NCI-H2227 treated with DMSO at 0.1 percent for 48 hours (cell line): Measurements from ENCODE around the gene LTB4R.

Experiments
- DNase-seq: peaks from one replicate; lab custom pipeline; 2025; lab: John Stamatoyannopoulos, UW

The LTB4R gene, protein sequence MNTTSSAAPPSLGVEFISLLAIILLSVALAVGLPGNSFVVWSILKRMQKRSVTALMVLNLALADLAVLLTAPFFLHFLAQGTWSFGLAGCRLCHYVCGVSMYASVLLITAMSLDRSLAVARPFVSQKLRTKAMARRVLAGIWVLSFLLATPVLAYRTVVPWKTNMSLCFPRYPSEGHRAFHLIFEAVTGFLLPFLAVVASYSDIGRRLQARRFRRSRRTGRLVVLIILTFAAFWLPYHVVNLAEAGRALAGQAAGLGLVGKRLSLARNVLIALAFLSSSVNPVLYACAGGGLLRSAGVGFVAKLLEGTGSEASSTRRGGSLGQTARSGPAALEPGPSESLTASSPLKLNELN

DNA sequence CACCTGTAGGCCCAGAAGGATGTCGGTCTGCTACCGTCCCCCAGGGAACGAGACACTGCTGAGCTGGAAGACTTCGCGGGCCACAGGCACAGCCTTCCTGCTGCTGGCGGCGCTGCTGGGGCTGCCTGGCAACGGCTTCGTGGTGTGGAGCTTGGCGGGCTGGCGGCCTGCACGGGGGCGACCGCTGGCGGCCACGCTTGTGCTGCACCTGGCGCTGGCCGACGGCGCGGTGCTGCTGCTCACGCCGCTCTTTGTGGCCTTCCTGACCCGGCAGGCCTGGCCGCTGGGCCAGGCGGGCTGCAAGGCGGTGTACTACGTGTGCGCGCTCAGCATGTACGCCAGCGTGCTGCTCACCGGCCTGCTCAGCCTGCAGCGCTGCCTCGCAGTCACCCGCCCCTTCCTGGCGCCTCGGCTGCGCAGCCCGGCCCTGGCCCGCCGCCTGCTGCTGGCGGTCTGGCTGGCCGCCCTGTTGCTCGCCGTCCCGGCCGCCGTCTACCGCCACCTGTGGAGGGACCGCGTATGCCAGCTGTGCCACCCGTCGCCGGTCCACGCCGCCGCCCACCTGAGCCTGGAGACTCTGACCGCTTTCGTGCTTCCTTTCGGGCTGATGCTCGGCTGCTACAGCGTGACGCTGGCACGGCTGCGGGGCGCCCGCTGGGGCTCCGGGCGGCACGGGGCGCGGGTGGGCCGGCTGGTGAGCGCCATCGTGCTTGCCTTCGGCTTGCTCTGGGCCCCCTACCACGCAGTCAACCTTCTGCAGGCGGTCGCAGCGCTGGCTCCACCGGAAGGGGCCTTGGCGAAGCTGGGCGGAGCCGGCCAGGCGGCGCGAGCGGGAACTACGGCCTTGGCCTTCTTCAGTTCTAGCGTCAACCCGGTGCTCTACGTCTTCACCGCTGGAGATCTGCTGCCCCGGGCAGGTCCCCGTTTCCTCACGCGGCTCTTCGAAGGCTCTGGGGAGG, at the start of gene LTB4R:
LTB4R (plus strand) TSS at position 857 of the 959 bp plus-strand sequence. CDS start 4,150 bp downstream, outside the sequence.
- DNase-seq, result no peak

DNA sequence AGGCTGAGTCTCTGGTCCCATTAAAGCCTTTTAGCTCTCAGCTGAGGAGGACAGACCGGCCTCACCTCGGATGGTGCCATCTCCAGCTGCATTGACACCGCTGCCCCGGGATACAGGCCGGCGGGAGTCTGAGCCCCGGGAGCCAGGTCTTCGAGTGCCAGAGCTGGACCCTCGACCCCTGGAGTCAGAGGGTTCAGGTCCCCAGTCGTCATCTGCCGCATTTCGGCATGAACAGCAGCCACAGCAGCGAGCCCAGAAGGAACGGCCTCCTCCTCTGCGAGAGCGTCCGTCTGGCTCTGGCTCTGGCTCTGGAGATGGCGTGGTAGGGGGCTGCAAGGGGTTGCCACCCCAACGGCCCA, 49.4 kb upstream of the LTB4R start:
- DNase-seq, result no peak

DNA sequence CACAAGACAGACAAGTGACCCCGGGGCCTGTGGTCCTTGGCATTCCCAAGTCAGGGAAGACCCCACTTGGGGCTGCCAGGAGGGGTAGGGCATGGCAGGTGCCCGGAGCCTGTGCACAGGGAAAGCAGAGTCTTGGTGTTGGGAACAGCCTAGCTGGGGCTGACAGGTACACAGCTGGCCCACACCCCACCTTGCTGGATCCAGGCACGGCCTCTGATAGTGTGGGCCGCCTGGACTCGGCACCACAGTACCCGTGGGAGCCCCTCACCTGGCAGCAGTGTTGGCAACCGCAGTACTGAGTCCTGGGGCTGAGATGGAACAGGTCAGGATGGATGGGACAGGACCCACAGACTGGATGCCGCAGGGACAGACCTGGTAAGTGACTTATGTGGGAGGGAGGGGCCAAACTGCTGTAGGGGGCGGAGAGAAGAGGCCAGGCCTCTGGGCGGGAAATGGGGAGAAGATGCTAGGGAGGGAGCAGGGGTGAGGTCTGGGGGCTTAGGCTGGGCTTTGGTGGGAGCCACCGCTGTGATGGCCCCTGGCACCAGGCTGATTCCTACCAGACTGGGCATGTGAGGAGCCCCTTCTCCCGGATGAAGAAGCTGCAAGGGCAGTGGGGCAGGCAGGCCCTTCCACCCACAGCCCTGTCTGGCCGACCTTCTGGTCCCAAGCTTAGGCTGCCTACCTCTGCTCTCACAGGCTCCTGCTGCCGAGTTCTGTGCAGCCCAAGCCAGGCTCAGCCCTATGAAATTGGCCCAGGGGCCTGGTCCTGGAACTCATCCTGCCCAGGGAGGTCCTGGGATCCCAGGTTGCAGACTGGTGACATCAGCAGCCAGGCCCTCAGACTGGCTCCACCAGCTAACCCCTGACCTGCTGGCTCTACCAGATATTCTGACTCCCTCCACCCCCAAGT, 48.2 kb upstream of the LTB4R start, which contains the start of gene TGM1:
TGM1 (minus strand) TSS at position 357 of the 913 bp plus-strand sequence. CDS start 825 bp downstream, outside the sequence.
- DNase-seq, result no peak

DNA sequence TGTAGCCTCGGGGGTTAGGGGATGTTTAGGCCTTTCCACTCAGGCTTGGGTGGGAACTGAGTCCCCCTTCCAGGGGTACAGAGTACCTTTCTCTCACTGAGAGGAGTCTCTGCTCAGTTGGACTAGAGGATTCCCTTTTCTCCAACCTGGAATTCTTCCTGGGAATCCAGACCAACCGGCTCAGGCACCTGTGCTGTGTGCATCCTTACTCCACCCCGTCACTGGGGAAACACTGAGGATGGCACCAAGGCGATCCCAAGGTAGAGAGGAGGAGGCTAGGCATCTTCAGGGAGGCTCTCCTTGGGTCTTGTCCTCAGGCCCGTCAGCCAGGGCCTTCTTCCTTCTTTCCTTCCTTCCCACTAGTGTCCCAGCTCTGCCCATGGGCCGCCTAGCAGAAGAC, 47.5 kb upstream of the LTB4R start:
- DNase-seq, result no peak

DNA sequence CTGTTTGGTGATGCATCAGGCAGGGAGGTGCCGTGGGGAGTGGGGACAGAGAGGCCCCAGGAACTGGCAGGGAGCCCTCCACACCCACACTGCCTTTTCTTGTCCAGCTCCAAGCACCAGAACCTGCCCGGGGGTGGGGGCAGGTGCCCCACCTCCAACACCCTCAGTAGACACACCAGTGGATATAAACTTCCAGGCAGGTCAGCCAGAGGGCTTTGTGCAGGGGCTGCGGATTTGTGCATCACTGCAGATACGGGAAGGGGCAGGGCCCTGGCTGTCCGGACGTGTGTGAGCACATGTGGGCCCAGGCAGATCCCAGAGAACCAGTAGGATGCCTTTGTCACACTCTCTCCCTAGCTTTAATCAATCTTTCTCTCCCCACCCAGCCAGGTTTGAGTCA, 47.0 kb upstream of the LTB4R start:
- DNase-seq, result no peak

DNA sequence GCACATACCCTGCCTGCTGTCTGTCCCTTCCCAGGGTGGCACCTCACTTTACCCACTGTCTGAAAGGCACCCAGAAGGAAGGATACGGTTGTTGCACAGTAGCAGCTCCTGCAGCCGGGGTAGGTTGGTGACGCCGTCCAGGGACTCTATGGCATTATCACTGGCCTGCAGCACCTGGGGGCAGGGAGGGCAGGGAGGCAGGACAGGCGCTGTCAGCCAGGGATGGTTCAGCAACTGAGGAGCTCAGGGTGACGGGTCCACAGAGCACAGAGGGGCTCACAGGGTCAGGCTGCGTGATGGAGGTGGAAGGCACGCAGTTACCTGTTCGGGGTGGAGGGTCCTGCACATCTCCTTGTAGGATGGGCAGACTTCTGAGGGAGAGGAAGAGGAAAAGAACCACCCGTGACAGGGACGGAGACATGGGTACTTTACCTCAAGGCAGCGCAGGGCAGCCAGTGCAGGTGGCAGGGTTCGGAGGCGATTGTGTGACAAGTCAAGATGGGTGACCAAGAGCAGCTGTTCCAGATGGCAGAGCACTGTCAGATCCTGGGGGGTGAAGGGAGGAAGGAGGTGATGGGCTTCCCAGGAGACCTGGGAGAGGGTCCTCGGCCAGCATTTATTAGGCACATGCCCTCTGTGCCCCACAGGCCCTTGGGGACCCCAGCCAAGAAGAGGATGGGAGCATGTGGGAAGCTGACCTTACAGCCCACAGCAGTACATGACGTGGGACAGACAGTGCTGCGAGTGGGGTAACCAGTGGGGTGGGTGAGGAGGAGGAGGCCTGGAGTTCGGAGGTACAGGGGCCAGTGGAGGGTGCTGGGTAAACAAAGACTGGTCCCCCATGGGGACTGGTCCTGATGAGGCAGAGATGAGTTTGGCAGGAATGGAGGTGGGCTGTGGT, 44.7 kb upstream of the LTB4R start:
- no peak for DNase-seq

DNA sequence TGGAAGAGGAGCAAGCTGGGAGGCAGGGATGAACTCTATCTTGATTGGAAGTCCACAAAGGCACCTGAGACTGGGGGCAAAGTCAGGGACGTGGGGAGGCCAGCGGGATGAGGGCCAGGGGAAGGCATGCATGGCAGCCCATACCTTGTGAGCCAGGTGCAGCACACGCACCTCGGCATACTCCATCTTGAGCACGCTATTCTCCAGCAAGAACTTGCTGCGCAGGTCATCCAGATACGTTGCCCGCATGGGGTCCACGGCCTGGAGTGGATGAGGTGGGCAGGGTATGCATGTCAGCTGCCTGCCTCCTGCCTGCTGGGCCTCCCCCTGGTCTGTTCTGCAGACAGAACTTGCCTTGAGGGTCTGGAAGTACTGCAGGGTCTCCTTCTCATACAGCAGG, 43.8 kb upstream of the LTB4R start:
- DNase-seq, result no peak

DNA sequence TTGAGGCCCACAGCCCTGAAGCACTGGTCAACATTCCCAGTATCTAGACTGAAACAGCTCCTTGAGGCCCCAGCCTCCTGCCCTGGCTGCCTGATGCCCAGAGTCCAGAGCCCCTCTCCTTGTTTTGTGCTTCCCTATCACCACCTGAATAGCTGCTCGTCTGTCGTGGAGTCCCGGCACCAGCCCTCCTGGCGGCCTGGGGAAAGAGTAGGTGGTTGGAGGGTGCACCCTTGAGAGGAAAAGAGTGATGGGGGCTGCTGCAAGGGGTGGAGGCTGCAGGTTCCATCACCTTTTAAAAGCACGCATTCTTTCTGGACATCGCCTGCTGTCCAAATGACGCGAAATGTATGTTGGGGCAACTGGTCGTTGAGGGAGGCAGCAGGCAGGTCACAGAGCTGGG, 43.1 kb upstream of the LTB4R start:
- DNase-seq, result no peak

DNA sequence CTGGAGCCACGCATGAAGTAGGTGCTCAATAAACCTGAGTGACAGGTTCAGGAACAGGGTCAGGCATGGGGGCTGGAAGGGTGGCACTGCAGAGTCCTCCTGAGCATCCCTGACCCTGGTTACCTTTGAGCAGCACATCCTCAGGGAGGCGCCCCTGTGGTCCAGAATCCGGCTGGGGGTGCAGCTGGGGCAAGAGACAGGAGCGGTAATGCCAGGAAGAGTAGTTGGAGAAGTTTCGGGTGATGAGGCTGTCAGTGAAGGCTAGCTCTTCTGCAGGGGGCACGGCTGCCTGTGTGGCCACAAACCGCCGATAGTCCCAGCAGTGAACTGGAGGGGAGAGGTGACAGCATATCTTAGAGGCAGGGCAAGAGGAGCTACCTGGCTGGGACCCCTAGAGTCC, 41.9 kb upstream of the LTB4R start:
- no peak for DNase-seq

DNA sequence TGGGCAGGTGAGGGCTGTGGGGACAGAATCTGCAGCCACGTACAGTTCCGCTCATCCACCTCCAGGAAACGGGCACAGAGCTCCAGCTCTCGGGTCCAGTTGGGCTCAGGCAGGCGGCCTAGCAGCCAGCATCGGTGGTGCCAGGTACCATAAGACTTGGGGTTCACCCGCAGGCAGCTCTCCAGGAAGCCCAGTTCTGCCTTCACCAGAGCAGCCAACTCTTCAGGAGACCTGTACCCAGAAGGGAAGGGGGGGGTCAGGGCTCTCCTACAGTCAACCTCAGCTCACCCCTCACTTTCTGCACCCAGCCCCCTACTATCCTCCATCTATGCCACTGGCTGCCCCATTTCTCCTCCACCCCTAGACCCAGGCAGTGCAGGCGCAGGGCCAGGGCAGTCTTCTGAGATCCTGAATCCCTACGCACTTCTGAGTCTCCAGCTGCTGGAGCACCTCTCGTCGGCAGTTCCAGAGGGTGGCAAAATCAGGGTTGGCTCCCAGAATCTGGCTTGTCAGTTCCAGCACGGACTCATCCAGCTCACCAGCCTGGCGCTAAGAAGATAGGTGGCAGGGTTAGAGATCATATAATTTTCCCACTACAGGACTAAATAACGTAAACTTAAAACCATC, 41.3 kb upstream of the LTB4R start:
- no peak for DNase-seq

DNA sequence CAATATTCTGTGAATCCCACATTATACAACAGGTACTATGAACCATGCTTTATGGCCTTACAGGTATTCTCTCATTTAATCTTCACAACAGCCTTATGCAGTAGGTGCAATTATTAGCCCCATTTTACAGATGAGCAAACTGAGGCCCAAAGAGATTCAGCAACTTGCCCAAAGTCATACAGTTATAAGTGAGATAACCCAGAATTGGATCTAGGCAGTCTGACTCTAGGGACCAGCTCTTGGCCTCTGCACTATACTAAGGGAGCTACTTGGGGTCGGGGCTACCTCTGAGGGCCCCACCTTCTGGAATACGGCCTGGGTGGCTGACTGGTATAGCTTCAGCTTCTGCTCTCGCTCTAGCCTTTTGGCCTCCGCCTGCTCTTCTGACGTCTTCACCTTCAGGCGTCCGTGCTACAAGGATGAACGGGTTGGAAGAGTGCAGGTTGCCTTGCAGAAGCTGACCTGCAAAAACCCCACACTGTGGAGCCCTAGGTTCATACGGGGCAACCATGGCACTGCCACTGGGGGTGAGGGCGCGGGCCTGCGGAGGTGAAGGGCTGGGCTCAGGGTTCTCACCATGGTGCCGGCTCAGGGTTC, 40.7 kb upstream of the LTB4R start:
- no peak for DNase-seq

DNA sequence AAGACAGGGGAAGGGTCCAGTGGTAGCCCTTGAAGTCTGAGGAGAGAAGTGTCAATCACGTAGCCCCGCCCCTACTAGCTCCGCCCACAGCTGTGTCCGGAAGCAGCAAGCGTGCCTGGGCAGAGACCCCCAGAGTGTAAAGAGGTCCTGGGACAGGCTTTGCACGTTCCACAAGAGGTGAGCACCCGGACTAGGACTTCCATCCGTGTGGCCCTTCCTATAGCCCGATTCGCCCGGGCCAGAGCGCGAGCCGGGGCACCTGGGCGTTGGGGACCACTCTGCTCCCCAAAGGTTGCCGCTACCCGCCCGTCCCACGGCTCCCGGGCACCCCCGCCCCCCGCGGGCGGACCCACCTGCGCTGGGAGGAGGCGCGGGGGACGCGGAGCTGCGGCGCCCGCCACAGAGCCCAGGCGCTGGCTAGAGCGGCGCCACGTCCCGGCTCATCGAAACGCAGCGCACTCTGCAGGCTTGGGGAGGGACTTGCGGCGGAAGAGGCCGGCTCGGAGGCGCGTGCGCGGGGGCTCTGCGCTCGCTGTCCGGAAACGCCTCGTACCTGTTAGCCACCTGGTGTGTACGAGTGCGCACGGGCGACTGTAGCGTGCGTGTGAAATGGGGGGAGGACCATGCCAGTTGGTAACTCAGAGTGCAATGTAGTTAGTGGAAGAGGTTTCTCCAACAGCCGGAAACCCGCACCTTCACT, 40.0 kb upstream of the LTB4R start, which contains the start of gene RABGGTA:
RABGGTA (minus strand) TSS at position 464 of the 700 bp plus-strand sequence. CDS start 482 bp downstream, outside the sequence.
- peak; percentile 95 for DNase-seq

DNA sequence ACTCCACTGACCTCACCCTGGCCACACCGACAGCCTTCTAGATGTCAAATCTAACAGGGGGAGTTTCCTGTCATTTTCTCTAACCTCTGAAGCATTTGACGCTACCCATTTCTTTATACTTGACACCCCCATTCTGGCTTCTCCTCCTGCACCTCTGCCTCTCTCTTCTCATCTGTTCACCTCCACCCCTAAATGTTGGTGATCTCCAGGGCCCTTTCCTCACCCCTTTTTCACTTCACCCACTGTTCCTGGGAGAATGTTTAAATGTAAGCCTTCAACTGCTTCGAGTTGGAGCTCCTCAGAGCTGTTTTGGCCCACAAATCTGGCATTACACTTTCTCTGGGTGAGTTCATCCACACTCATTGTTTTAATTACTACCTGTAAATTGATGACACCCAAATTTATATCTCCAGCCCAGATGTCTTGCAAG, 39.5 kb upstream of the LTB4R start:
- DNase-seq, result no peak

DNA sequence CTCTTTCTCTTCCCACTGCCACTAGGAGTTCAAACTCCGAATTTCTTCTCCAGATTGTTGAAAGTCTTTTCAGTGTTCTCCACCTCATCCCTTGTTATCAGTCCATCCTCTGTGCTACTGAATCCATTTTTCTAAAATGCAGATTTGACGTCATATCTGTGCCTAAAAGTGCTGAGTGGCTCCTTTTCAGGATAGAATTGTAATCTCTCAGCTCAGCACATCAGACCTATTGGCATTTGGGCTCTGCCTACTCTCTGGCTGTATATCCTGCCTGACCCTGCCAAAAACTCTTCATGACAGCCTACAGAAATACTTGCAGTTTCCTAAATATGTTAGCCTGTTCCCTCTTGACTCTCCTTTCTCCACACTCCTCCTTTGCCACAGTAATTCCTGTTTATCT, 38.8 kb upstream of the LTB4R start:
- DNase-seq, result no peak

DNA sequence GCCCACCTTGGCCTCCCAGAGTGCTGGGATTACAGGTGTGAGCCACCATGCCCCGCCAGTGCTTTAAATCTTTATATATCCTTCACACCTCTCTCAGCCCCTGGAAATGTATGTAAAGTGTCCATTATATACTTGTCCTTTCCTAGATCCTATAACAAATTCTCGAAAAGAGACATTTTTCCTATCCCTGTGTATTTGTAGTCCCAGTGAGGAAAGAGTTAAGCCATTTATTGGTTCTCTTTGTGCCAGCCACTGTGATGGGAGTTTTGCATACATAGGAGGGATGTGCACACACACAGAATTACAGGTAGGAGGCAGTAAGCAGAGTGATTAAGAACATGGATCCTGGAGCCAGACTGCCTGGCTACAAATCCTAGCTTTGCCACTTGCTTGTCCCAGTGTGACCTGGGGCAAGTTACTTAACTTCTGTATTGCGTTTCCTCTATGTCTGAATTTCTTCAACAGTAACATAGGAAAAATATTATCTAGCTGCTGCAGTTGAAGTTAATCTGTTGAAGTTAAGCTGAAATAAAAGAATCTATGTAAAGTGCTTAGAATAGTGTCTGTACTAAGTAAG, 37.8 kb upstream of the LTB4R start:
- DNase-seq, result no peak

DNA sequence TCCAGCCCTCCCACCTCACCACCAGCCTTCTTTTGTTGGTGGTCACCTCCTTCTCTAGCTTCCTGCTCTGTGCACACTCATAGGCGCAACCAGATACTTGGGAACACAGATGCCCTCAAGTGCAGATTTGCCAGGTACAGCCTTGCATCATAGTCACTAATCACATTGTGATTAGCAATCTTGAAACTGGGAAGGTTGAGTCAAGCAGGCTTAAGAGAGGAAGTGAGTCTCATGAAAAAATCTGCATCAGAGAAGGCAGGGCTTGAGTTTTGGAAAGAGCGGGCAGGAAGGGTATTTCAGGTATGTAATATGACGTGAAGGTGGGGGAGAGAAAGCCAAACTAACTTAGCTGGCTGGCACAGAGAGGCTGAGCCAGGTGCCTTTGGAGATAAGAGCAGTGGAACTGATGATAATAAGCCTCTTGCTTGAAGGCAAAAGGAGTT, 37.2 kb upstream of the LTB4R start:
- DNase-seq, result no peak

DNA sequence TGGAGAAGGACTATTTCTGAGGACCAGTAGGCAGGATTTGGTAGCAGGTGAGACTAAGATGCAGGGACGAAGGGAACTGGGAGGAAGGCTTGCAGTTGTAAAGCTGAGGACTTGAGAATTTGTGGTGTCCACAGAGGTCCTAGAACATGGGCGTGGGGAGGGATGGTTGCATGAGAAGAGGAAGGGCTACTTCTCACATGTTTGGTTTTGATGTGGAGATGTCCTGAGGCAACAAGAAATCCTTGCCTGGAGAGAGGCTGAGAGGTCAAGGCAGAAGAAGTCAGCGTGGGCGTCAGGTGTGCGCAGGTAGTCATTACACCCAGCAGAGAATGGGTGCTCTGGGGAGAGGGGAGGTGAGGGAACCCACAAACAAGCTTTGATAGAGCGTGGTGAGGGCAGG, 34.2 kb upstream of the LTB4R start:
- no peak for DNase-seq

DNA sequence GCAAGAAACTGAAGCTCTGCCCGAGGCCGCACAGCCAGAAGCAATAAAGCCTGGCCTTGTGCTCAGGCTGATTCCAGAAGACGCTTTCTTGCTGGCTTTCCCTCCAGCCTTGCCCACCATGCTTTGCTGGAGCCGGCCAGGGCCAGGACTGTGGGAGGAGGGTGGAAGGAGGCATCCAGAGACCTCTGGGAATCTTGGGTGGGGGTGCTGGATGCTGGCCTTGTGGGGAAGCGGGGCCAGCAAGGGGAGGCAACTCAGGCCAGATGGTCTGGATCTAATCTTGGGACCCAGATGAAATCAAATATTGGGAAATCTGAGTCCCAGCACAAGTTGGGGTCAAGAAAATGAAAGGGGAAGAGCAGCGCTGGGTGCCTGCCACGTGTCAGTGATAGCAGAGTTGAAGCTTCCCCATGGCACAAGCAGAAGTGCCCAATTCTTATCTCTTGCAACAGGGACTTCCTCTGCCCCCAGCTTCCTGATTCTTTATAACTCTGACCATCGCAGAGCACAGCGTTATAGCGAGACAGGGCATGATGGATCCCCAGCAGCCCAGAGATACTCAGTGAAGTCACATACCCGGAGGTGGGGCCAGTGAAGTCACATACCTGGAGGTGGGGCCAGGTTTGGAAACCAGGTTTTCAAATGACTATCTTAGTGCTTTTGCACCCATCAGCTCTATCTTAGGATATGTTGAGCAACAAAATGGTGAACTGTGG, 33.5 kb upstream of the LTB4R start:
- DNase-seq, result no peak
